Bronchial smooth muscle cell (primary cell): Measurements from ENCODE around the gene NOTO. TPM values are rescaled to one million over a fixed set of nuclear protein-coding genes. Genes with fewer than 3 reads are reported as not detected.

ENCODE experiments used
- total RNA-seq: library from RNA; depleted of rRNA; stranded (reverse); fragments of >200 nt; gene quantifications from 2 replicates; pipeline ENCODE4 v1.2.1, GENCODE V29; 2014

The NOTO gene
- not detected in 2 replicates for total RNA-seq

GRCh38 chr2:73202156-73203054 lies at the start of gene NOTO:
TSS of gene NOTO (plus strand) at chr2:73202574. CDS start at chr2:73202667, 93 bp downstream.

GRCh38 chr2:73214120-73215035 lies 12.0 kb downstream of the NOTO start, which contains the start of gene SMYD5:
TSS of gene SMYD5 (plus strand) at chr2:73214245. CDS start at chr2:73214267, 22 bp downstream.

DNA sequence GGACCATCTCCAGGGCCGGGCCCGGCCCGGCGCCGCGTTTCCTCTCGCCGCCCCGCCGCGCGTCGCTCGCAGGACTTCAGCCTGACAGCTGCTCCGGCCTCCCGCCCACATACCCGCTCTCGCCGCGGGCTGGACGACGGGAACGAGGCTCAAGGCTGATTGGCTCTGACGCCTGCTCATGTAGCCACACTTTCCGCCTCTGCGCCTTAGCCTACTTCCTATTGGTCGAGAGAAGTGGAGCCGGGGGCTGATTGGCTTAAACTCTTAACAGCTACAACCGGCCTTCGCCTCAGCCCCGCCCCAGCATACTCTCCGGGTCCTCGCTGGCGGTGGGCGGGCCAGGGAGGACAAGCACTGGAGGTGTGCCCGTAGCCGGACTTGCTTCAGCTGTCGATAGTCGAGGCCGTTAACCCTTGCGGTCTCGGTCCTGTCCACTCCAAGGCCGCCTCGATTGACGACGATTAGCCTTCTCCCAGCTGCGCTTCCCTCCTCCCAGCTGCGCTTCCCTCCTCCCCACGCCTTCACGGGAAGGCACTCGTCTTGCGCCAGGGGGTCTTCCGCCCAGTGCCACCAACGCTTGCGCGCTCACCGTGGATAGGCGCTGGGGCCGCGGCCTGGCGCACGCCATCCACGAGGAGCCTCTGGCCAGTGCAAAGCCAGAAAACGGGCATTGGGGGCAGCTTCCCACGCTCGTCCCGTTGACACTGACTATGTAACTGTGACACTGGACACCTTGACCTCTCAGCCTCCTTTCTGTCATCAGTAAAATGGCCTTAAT lies 31.0 kb downstream of the NOTO start, which contains the start of gene PRADC1:
Gene PRADC1, minus strand, starts transcription at position 86 of the 778 bp plus-strand sequence. Its CDS starts 79 bp downstream, at position 7.

DNA sequence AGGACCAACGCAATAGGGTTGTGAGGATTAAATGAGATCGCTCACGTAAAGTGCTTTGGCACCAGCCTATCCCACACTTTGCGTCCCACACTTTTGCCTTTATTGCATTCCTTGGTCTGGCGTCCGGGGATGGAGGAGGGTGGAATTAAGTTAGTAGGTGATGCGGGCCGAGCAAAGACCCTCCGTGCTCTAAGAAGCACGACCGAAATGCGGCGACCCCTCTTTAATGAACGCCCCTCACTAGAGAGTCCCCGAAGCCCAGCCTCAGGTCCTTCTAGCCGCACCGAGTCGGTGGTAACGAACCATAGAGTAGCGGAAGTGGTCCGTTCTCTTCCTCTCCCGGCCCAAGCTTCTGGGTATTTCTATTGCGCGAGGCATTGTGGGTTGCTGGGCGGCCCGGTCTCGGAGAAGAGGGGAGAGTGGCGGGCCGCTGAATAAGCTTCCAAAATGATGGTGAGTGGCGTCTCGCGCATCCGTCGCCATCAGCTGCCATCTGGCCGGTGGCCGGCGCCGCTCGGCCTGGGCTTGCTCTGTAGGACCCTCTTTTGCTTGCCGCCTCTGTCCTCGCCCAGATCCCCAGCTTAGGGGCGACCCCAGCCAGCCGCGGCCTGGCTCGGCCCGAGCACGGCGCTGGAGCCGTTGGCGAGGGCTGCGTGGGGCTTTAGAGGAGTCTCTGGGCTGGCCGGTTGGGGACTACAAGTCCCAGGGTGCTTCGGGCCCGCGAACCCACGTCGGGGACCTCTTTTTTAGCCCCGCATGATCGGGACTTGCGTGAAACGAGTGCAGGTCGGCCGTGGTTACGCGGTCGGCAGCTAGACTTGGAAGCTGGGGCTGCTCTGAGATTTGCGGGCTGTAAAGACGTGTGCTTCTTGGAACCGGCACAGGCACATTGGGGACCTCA lies 31.8 kb downstream of the NOTO start, which contains the start of gene CCT7:
Gene CCT7, plus strand, starts transcription at position 377 of the 901 bp plus-strand sequence. Its CDS starts 71 bp downstream, at position 448.

Other genes starting within 250 kb of the NOTO start
- 9.6 and 10.0 TPM in 2 replicates for gene SFXN5, start 130.9 kb upstream of the NOTO start, total RNA-seq
- gene RAB11FIP5, start 89.6 kb upstream of the NOTO start, total RNA-seq: 19.9 and 25.8 TPM in 2 replicates
- gene SMYD5, start 11.7 kb downstream of the NOTO start, total RNA-seq: 13.9 and 19.2 TPM in 2 replicates
- 11.1 and 12.0 TPM in 2 replicates for gene PRADC1, start 30.7 kb downstream of the NOTO start, total RNA-seq
- 234 and 277 TPM in 2 replicates for gene CCT7, start 31.7 kb downstream of the NOTO start, total RNA-seq
- 0.60 and 0.95 TPM in 2 replicates for gene FBXO41, start 81.9 kb downstream of the NOTO start, total RNA-seq
- gene EGR4, start 91.0 kb downstream of the NOTO start, total RNA-seq: under 0.01 TPM in 1 of 2 replicates, not detected in the other
- 8.2 and 9.4 TPM in 2 replicates for gene ALMS1, start 183.3 kb downstream of the NOTO start, total RNA-seq